SK-N-SH (cell line): Measurements from ENCODE around the gene NACAD. TPM values are rescaled to one million over a fixed set of nuclear protein-coding genes. Genes with fewer than 3 reads are reported as not detected.

ENCODE experiments used
- CTCF ChIA-PET: fragments of 300-600, 350-600 bp; formaldehyde crosslinking; extraction: SDS; loops from one replicate; lab custom pipeline; 2021; lab: Yijun Ruan, JAX
- POLR2A ChIA-PET: fragments of 350-600 bp; sonication (Branson Sonifier 250); formaldehyde crosslinking; extraction: SDS; loops from one replicate; lab custom pipeline; 2020; ENCODE audit warnings: antibody characterized with exemption, inconsistent platforms; lab: Yijun Ruan, JAX
- DNase-seq: peaks from one replicate; pipeline ENCODE4 v3.0.0; 2012
- H2AFZ ChIP-seq: fragments of 200-600 bp; sonication (generic); 2 replicates; pipeline ENCODE4 v1.8.1; 2016; ENCODE audit warnings: antibody characterized with exemption, mild to moderate bottlenecking, low read depth
- H3F3A ChIP-seq: fragments of 200-600 bp; sonication (generic); replicated peaks from 2 replicates; pipeline ENCODE3; 2016; ENCODE audit warnings: antibody characterized with exemption, mild to moderate bottlenecking; ENCODE audit not compliant: insufficient read depth
- H3K27ac ChIP-seq, 2 experiments: fragments of 200-500 bp in 1 of 2; fragments of 200-600 bp in 1 of 2; sonication (Bioruptor generic) in 1 of 2; sonication (generic), shearing (Covaris generic) in 1 of 2; 2 replicates each; pipeline versions ENCODE4 v1.5.1 to v1.6.1; 2014 to 2016; ENCODE audit warnings: low read depth in 2 of 2, inconsistent platforms in 1 of 2, low read length in 1 of 2, mild to moderate bottlenecking in 1 of 2, mixed read lengths in 1 of 2
- H3K27me3 ChIP-seq: fragments of 200-600 bp; sonication (generic), shearing (Covaris generic); 2 replicates; pipeline ENCODE4 v1.6.1; 2016; ENCODE audit warnings: mixed run types; ENCODE audit not compliant: insufficient read depth
- H3K36me3 ChIP-seq, 2 experiments: fragments of 200-500 bp in 1 of 2; fragments of 200-600 bp in 1 of 2; sonication (Bioruptor generic) in 1 of 2; sonication (generic) in 1 of 2; replicated peaks in 1 of 2; 2 replicates each; pipeline versions ENCODE3 to v1.5.1; 2014 to 2016; ENCODE audit warnings: low read length in 1 of 2, mild to moderate bottlenecking in 1 of 2; ENCODE audit not compliant: insufficient read depth in 2 of 2, control insufficient read depth in 1 of 2
- H3K4me1 ChIP-seq, 2 experiments: fragments of 200-500 bp in 1 of 2; fragments of 200-600 bp in 1 of 2; sonication (Bioruptor generic) in 1 of 2; sonication (generic), shearing (Covaris generic) in 1 of 2; 2 replicates each; pipeline versions ENCODE4 v1.5.1 to v1.6.1; 2014 to 2016; ENCODE audit warnings: low read depth in 1 of 2, low read length in 1 of 2, mixed run types in 1 of 2; ENCODE audit not compliant: insufficient read depth in 2 of 2, control insufficient read depth in 1 of 2
- H3K4me2 ChIP-seq: fragments of 200-600 bp; sonication (generic), shearing (Covaris generic); 2 replicates; pipeline ENCODE4 v1.6.1; 2017; ENCODE audit warnings: mixed run types
- H3K4me3 ChIP-seq, 2 experiments: fragments of 200-500 bp in 1 of 2; fragments of 200-600 bp in 1 of 2; sonication (Bioruptor generic) in 1 of 2; sonication (generic), shearing (Covaris generic) in 1 of 2; 2 replicates each; pipeline versions ENCODE4 v1.5.1 to v1.8.1; 2014 to 2016; ENCODE audit warnings: low read depth in 2 of 2, inconsistent platforms in 1 of 2, low read length in 1 of 2, mild to moderate bottlenecking in 1 of 2, mixed read lengths in 1 of 2, moderate library complexity in 1 of 2
- H3K79me2 ChIP-seq: fragments of 200-600 bp; sonication (generic); 2 replicates; pipeline ENCODE4 v1.8.1; 2017; ENCODE audit warnings: mild to moderate bottlenecking; ENCODE audit not compliant: insufficient read depth
- H3K9ac ChIP-seq: fragments of 200-600 bp; sonication (generic); 2 replicates; pipeline ENCODE4 v1.6.1; 2017; ENCODE audit warnings: mixed run types
- H3K9me2 ChIP-seq: fragments of 200-600 bp; sonication (generic); 2 replicates; pipeline ENCODE4 v1.6.1; 2017; ENCODE audit warnings: mixed run types
- H3K9me3 ChIP-seq: fragments of 200-600 bp; sonication (generic); 2 replicates; pipeline ENCODE4 v1.6.1; 2017; ENCODE audit warnings: mixed run types, mild to moderate bottlenecking, moderate library complexity
- H4K20me1 ChIP-seq: fragments of 200-600 bp; sonication (generic); 2 replicates; pipeline ENCODE4 v1.6.1; 2017; ENCODE audit warnings: mild to moderate bottlenecking, mixed run types; ENCODE audit not compliant: insufficient read depth
- CHD2 ChIP-seq: fragments of 150-350 bp; IDR thresholded peaks from 2 replicates; pipeline ENCODE4 v1.6.1; 2018; ENCODE audit warnings: low read length; ENCODE audit not compliant: partially characterized antibody
- EZH2phosphoT487 ChIP-seq: fragments of 200-600 bp; sonication (generic); IDR thresholded peaks from 2 replicates; pipeline ENCODE4 v1.6.1; 2017; ENCODE audit warnings: low read depth, mixed run types, mild to moderate bottlenecking, antibody characterized with exemption, moderate library complexity, borderline replicate concordance
- FOSL2 ChIP-seq: IDR thresholded peaks from 2 replicates; pipeline ENCODE4 v1.4.0; 2012; ENCODE audit warnings: low read depth, mild to moderate bottlenecking, moderate library complexity, borderline replicate concordance
- MEF2A ChIP-seq: IDR thresholded peaks from 2 replicates; pipeline ENCODE4 v1.4.0; 2012; ENCODE audit warnings: low read depth, borderline replicate concordance
- RAD21 ChIP-seq: IDR thresholded peaks from 2 replicates; pipeline ENCODE4 v1.6.1; 2012; ENCODE audit warnings: mild to moderate bottlenecking, low read length
- RCOR1 ChIP-seq: fragments of 150-350 bp; IDR thresholded peaks from 2 replicates; pipeline ENCODE4 v1.6.1; 2017; ENCODE audit warnings: antibody characterized with exemption, low read length
- RFX5 ChIP-seq: IDR thresholded peaks from 2 replicates; pipeline ENCODE4 v1.6.1; 2012; ENCODE audit warnings: mild to moderate bottlenecking, improper control_type of control experiment, low read length
- RXRA ChIP-seq: IDR thresholded peaks from 2 replicates; pipeline ENCODE4 v1.4.0; 2012; ENCODE audit warnings: low read depth, mild to moderate bottlenecking, borderline replicate concordance
- SMC3 ChIP-seq: IDR thresholded peaks from 2 replicates; pipeline ENCODE4 v1.6.1; 2012; ENCODE audit warnings: low read depth, low read length, improper control_type of control experiment
- TEAD4 ChIP-seq: IDR thresholded peaks from 2 replicates; pipeline ENCODE4 v1.4.0; 2012; ENCODE audit warnings: mild to moderate bottlenecking, borderline replicate concordance; ENCODE audit not compliant: insufficient read depth
- WGBS: methylation state at CpG from one replicate; pipeline ENCODE4 v1.1.6; 2017; ENCODE audit warnings: low lambda C conversion rate; 5-methylcytosine and 5-hydroxymethylcytosine counted together
- polyA plus RNA-seq, 3 experiments: library from polyadenylated mRNA; depleted of rRNA; stranded (reverse); fragments of >200 nt; gene quantifications; 2 replicates each; pipeline ENCODE4 v1.2.3, GENCODE V29; 2012
- TF ChIP-seq, protein P1 (sequence below): fragments of 200-600 bp; sonication (generic); IDR thresholded peaks from 2 replicates; pipeline ENCODE4 v1.6.1; 2017; ENCODE audit warnings: antibody characterized with exemption, mild to moderate bottlenecking, moderate library complexity
- TF ChIP-seq, protein P2 (sequence below): fragments of 150-350 bp; IDR thresholded peaks from 2 replicates; pipeline ENCODE4 v1.6.1; 2017; ENCODE audit warnings: antibody characterized with exemption, low read length, low read depth, borderline replicate concordance
- TF ChIP-seq, protein P3 (sequence below): fragments of 150-350 bp; IDR thresholded peaks from 2 replicates; pipeline ENCODE4 v1.6.1; 2016; ENCODE audit warnings: mild to moderate bottlenecking, low read depth, low read length
- TF ChIP-seq, protein P4 (sequence below): IDR thresholded peaks from 2 replicates; pipeline ENCODE4 v1.4.0; 2012; ENCODE audit warnings: low read depth, borderline replicate concordance
- TF ChIP-seq, protein P5 (sequence below): IDR thresholded peaks from 2 replicates; pipeline ENCODE4 v1.4.0; 2012; ENCODE audit warnings: low read depth
- TF ChIP-seq, protein P6 (sequence below): IDR thresholded peaks from 2 replicates; pipeline ENCODE4 v1.6.1; 2012; ENCODE audit warnings: mild to moderate bottlenecking, low read depth, low read length, moderate library complexity
- TF ChIP-seq, protein P7 (sequence below): IDR thresholded peaks from 2 replicates; pipeline ENCODE4 v1.4.0; 2012; ENCODE audit warnings: low read depth, borderline replicate concordance

The NACAD gene
- polyA plus RNA-seq, 1 of the 3 experiments (the other 2 are of a cell fraction), result 2.8 TPM

DNA sequence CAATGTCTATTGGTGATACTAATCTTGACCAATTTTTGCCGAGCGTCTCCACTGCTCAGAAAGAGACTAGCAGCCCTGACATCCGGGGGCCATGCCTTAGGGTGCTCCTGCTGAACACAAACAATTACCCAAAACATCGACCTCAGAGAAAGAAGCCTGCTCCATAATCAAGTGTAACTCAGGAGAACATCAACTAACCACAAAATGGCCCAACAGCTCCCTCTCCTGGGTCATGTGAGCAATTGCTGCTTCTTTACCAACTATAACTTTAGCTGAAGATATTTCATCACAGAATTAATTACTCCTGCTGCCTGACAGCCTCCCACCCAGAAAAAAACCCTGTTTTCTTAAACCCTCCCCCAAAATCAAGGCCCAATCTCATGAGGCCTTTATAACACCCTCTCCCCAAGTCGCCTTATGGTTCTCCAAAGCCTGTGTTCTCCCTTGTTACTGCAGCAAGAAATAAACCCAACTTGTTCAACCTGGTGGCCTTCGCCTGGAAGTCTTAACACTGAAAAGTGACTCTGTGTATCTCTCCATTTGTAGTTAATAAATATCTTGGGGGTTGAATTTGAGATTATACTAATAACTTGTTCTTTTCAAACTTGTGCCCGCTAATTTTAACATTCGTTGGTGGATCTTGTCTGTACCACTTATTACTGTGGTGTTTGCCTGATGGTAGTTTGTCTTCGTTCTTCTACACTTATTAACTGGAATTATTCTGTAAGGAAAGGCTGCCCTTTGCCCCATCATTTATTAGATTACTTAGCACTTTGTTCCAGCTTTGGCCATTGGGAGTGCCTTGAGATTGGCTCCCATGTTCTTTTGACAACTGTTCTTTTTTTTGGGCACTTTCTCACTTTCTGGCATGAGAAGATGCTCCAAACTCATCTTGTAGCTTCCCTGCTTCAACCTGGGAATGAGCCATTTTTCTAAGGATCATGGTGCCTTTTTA is 47.6 kb upstream of the NACAD start:
- Histone ChIP-seq H3K9me2 (no peaks in the 10 kb centered on the region), H2AFZ (0 out of 2 replicates have a peak overlapping the region, but pooled peaks have one; percentile 18), H4K20me1 (no peaks in the 10 kb centered on the region), H3K79me2 (no peaks in the 10 kb centered on the region), H3K27ac (no peak overlapping the region), H3F3A (no peaks in the 10 kb centered on the region), H3K4me1 (no peaks in the 10 kb centered on the region), H3K9me3 (no peaks in the 10 kb centered on the region), H3K9ac (no peak overlapping the region), H3K4me2 (no peak overlapping the region), H3K4me3 (no peak overlapping the region; a peak in 1 of 4 replicates), H3K36me3 (no peaks in the 10 kb centered on the region), H3K27me3 (peaks cover 9% of the 10 kb centered on the region; the same call in 1 of the 2 replicates)
- TF ChIP-seq RCOR1, result peak; percentile 33; the same call in 1 of the 2 replicates
- TF ChIP-seq, protein P1, sequence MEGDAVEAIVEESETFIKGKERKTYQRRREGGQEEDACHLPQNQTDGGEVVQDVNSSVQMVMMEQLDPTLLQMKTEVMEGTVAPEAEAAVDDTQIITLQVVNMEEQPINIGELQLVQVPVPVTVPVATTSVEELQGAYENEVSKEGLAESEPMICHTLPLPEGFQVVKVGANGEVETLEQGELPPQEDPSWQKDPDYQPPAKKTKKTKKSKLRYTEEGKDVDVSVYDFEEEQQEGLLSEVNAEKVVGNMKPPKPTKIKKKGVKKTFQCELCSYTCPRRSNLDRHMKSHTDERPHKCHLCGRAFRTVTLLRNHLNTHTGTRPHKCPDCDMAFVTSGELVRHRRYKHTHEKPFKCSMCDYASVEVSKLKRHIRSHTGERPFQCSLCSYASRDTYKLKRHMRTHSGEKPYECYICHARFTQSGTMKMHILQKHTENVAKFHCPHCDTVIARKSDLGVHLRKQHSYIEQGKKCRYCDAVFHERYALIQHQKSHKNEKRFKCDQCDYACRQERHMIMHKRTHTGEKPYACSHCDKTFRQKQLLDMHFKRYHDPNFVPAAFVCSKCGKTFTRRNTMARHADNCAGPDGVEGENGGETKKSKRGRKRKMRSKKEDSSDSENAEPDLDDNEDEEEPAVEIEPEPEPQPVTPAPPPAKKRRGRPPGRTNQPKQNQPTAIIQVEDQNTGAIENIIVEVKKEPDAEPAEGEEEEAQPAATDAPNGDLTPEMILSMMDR, result peak; percentile 99
- TF ChIP-seq, protein P2, sequence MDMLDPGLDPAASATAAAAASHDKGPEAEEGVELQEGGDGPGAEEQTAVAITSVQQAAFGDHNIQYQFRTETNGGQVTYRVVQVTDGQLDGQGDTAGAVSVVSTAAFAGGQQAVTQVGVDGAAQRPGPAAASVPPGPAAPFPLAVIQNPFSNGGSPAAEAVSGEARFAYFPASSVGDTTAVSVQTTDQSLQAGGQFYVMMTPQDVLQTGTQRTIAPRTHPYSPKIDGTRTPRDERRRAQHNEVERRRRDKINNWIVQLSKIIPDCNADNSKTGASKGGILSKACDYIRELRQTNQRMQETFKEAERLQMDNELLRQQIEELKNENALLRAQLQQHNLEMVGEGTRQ, result no peak
- TF ChIP-seq, protein P3, sequence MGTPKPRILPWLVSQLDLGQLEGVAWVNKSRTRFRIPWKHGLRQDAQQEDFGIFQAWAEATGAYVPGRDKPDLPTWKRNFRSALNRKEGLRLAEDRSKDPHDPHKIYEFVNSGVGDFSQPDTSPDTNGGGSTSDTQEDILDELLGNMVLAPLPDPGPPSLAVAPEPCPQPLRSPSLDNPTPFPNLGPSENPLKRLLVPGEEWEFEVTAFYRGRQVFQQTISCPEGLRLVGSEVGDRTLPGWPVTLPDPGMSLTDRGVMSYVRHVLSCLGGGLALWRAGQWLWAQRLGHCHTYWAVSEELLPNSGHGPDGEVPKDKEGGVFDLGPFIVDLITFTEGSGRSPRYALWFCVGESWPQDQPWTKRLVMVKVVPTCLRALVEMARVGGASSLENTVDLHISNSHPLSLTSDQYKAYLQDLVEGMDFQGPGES, result 0 out of 2 replicates have a peak, but pooled peaks have one; percentile 2
- TF ChIP-seq RFX5, result no peak
- TF ChIP-seq TEAD4, result no peak
- peak; percentile 100 for TF ChIP-seq RAD21
- TF ChIP-seq, protein P4, sequence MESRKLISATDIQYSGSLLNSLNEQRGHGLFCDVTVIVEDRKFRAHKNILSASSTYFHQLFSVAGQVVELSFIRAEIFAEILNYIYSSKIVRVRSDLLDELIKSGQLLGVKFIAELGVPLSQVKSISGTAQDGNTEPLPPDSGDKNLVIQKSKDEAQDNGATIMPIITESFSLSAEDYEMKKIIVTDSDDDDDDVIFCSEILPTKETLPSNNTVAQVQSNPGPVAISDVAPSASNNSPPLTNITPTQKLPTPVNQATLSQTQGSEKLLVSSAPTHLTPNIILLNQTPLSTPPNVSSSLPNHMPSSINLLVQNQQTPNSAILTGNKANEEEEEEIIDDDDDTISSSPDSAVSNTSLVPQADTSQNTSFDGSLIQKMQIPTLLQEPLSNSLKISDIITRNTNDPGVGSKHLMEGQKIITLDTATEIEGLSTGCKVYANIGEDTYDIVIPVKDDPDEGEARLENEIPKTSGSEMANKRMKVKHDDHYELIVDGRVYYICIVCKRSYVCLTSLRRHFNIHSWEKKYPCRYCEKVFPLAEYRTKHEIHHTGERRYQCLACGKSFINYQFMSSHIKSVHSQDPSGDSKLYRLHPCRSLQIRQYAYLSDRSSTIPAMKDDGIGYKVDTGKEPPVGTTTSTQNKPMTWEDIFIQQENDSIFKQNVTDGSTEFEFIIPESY, result no peak
- no peak for TF ChIP-seq RXRA
- TF ChIP-seq, protein P5, sequence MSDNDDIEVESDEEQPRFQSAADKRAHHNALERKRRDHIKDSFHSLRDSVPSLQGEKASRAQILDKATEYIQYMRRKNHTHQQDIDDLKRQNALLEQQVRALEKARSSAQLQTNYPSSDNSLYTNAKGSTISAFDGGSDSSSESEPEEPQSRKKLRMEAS, result no peak
- peak; percentile 29 for TF ChIP-seq CHD2
- peak; percentile 94 for TF ChIP-seq SMC3
- no peak for TF ChIP-seq EZH2phosphoT487
- TF ChIP-seq, protein P6, sequence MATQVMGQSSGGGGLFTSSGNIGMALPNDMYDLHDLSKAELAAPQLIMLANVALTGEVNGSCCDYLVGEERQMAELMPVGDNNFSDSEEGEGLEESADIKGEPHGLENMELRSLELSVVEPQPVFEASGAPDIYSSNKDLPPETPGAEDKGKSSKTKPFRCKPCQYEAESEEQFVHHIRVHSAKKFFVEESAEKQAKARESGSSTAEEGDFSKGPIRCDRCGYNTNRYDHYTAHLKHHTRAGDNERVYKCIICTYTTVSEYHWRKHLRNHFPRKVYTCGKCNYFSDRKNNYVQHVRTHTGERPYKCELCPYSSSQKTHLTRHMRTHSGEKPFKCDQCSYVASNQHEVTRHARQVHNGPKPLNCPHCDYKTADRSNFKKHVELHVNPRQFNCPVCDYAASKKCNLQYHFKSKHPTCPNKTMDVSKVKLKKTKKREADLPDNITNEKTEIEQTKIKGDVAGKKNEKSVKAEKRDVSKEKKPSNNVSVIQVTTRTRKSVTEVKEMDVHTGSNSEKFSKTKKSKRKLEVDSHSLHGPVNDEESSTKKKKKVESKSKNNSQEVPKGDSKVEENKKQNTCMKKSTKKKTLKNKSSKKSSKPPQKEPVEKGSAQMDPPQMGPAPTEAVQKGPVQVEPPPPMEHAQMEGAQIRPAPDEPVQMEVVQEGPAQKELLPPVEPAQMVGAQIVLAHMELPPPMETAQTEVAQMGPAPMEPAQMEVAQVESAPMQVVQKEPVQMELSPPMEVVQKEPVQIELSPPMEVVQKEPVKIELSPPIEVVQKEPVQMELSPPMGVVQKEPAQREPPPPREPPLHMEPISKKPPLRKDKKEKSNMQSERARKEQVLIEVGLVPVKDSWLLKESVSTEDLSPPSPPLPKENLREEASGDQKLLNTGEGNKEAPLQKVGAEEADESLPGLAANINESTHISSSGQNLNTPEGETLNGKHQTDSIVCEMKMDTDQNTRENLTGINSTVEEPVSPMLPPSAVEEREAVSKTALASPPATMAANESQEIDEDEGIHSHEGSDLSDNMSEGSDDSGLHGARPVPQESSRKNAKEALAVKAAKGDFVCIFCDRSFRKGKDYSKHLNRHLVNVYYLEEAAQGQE, result no peak
- no peak for TF ChIP-seq MEF2A
- no peak for TF ChIP-seq FOSL2
- TF ChIP-seq, protein P7, sequence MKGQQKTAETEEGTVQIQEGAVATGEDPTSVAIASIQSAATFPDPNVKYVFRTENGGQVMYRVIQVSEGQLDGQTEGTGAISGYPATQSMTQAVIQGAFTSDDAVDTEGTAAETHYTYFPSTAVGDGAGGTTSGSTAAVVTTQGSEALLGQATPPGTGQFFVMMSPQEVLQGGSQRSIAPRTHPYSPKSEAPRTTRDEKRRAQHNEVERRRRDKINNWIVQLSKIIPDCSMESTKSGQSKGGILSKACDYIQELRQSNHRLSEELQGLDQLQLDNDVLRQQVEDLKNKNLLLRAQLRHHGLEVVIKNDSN, result peak; percentile 34; the same call in 1 of the 2 replicates
- ChIA-PET POLR2A (interaction anchor here (0.7 to 2.1 kb wide), 6 partner anchors 24 to 331 kb away, joined by 3 to 8 read pairs (median 4); partner anchors contain the start of genes H2AZ2 and TBRG4), CTCF (interaction anchor here (0.6 to 6.6 kb wide), 104 partner anchors 8 to 936 kb away, joined by 3 to 149 read pairs (median 5); partner anchors contain the start of genes CCM2, H2AZ2, MYO1G and NACAD)
- peak; percentile 86 for DNase-seq
- WGBS, result 36% methylated on average over 9 of the region's 9 CpGs
